HCT116 (cell line): ENCODE data around the gene PHKA2. TPM values are rescaled to one million over a fixed set of nuclear protein-coding genes. Genes with fewer than 3 reads are reported as not detected.

Source experiments
- ATAC-seq: fragments of 200-7000 bp; cut with Tn5 transposase; 2 replicates; pipeline ENCODE4 v1.9.1; 2020; ENCODE audit warnings: mild to moderate bottlenecking, moderate library complexity
- BruUV-seq: library from RNA; stranded (reverse); fragments of 400-500 nt; replicated peaks from 2 replicates; lab custom pipeline; 2021; lab: Mats Ljungman, UMichigan
- CTCF ChIA-PET: fragments of 300-600 bp; sonication (Branson Sonifier 250); formaldehyde crosslinking; loops from one replicate; lab custom pipeline; 2021; ENCODE audit warnings: antibody characterized with exemption; lab: Charles Lee
- POLR2A ChIA-PET: fragments of 300-600, 350-600 bp; sonication (Branson Sonifier 250); formaldehyde crosslinking; loops from one replicate; lab custom pipeline; 2021; ENCODE audit warnings: antibody characterized with exemption; lab: Charles Lee
- RAD21 ChIA-PET, 2 experiments: fragments of 300-600 bp; sonication (Branson Sonifier 250); formaldehyde crosslinking; loops; one replicate each; lab custom pipeline; 2023; ENCODE audit warnings: low total read pairs in 2 of 2; ENCODE audit not compliant: uncharacterized antibody in 2 of 2, unreplicated experiment in 2 of 2, low non-redundant PET in 1 of 2; lab: Charles Lee
- DNase-seq: peaks from one replicate; pipeline ENCODE4 v3.0.0-alpha.2; 2010; ENCODE audit warnings: low read depth, low spot score
- H2AFZ ChIP-seq: fragments of 200-600 bp; shearing (Covaris generic), sonication (generic); 2 replicates; pipeline ENCODE4 v1.6.1; 2017; ENCODE audit warnings: low read depth, mixed run types, mixed read lengths, antibody characterized with exemption, low read length; ENCODE audit not compliant: poor library complexity, severe bottlenecking
- H3K27ac ChIP-seq: 2 replicates; pipeline ENCODE4 v1.5.1; 2012; ENCODE audit warnings: low read depth, low read length
- H3K27me3 ChIP-seq: fragments of 200-600 bp; sonication (generic); 2 replicates; pipeline ENCODE4 v1.6.1; 2016; ENCODE audit warnings: mixed run types, low read length, mixed read lengths; ENCODE audit not compliant: insufficient read depth
- H3K36me3 ChIP-seq, 2 experiments: fragments of 200-500 bp in 1 of 2; fragments of 200-600 bp in 1 of 2; sonication (Bioruptor generic) in 1 of 2; sonication (generic) in 1 of 2; 2 replicates each; pipeline versions ENCODE4 v1.5.1 to v1.6.1; 2014 to 2016; ENCODE audit warnings: low read length in 2 of 2, inconsistent platforms in 1 of 2, mixed read lengths in 1 of 2, mixed run types in 1 of 2; ENCODE audit not compliant: insufficient read depth in 2 of 2, control insufficient read depth in 1 of 2
- H3K4me1 ChIP-seq, 2 experiments: fragments of 200-600 bp in 1 of 2; sonication (generic) in 1 of 2; 2 replicates each; pipeline versions ENCODE4 v1.5.1 to v1.6.1; 2012 to 2017; ENCODE audit warnings: low read length in 2 of 2, inconsistent platforms in 1 of 2, mild to moderate bottlenecking in 1 of 2, mixed read lengths in 1 of 2, mixed run types in 1 of 2, moderate library complexity in 1 of 2; ENCODE audit not compliant: insufficient read depth in 2 of 2, control insufficient read depth in 1 of 2
- H3K4me2 ChIP-seq: fragments of 200-600 bp; sonication (generic); 2 replicates; pipeline ENCODE4 v1.6.1; 2017; ENCODE audit warnings: mixed run types, low read length, mixed read lengths
- H3K4me3 ChIP-seq, 2 experiments: fragments of 200-600 bp in 1 of 2; sonication (generic) in 1 of 2; replicated peaks in 1 of 2; 2 replicates each; pipeline ENCODE4 v1.5.1; 2011 to 2016; ENCODE audit warnings: low read length in 2 of 2, control low read depth in 1 of 2, low read depth in 1 of 2, mild to moderate bottlenecking in 1 of 2, mixed read lengths in 1 of 2, mixed run types in 1 of 2
- H3K79me2 ChIP-seq: fragments of 200-600 bp; sonication (generic); 2 replicates; pipeline ENCODE4 v1.6.1; 2017; ENCODE audit warnings: mild to moderate bottlenecking, mixed run types, low read length, moderate library complexity, mixed read lengths; ENCODE audit not compliant: insufficient read depth
- H3K9ac ChIP-seq: fragments of 200-600 bp; sonication (generic); 2 replicates; pipeline ENCODE4 v1.6.1; 2016; ENCODE audit warnings: low read length, mixed read lengths
- H3K9me2 ChIP-seq: fragments of 200-600 bp; sonication (generic), shearing (Covaris generic); 2 replicates; pipeline ENCODE4 v1.6.1; 2017; ENCODE audit warnings: mixed run types, mild to moderate bottlenecking, moderate library complexity; ENCODE audit not compliant: insufficient read depth
- H3K9me3 ChIP-seq, 2 experiments: fragments of 200-500 bp in 1 of 2; fragments of 200-600 bp in 1 of 2; sonication (Bioruptor generic) in 1 of 2; sonication (generic) in 1 of 2; 2 replicates each; pipeline ENCODE4 v1.6.1; 2014 to 2017; ENCODE audit warnings: low read length in 2 of 2, mixed read lengths in 2 of 2, inconsistent platforms in 1 of 2, low read depth in 1 of 2, mild to moderate bottlenecking in 1 of 2, mixed run types in 1 of 2, moderate library complexity in 1 of 2; ENCODE audit not compliant: control insufficient read depth in 1 of 2, insufficient read depth in 1 of 2
- H4K20me1 ChIP-seq: fragments of 200-600 bp; sonication (generic), shearing (Covaris generic); 2 replicates; pipeline ENCODE4 v1.6.1; 2017; ENCODE audit warnings: mixed run types, mild to moderate bottlenecking, moderate library complexity; ENCODE audit not compliant: insufficient read depth
- CBX3 ChIP-seq: IDR thresholded peaks from 2 replicates; pipeline ENCODE4 v1.6.1; 2012; ENCODE audit warnings: low read depth
- CEBPB ChIP-seq: IDR thresholded peaks from 2 replicates; pipeline ENCODE4 v1.6.1; 2012; ENCODE audit warnings: low read depth
- EGR1 ChIP-seq: IDR thresholded peaks from 2 replicates; pipeline ENCODE4 v1.6.1; 2012; ENCODE audit warnings: low read depth
- EZH2 ChIP-seq: fragments of 200-600 bp; sonication (generic); IDR thresholded peaks from 2 replicates; pipeline ENCODE4 v1.6.1; 2017; ENCODE audit warnings: antibody characterized with exemption, mixed run types
- EZH2phosphoT487 ChIP-seq: fragments of 200-600 bp; IDR thresholded peaks from 2 replicates; pipeline ENCODE4 v1.6.1; 2018; ENCODE audit warnings: antibody characterized with exemption, borderline replicate concordance
- JUND ChIP-seq: IDR thresholded peaks from 2 replicates; pipeline ENCODE4 v1.6.1; 2012
- POLR2A ChIP-seq: IDR thresholded peaks from 2 replicates; pipeline ENCODE4 v1.7.0; 2011; ENCODE audit warnings: borderline replicate concordance; ENCODE audit not compliant: insufficient read depth, insufficient read length; ENCODE audit errors: extremely low read depth
- SIN3A ChIP-seq: IDR thresholded peaks from 2 replicates; pipeline ENCODE4 v1.6.1; 2012; ENCODE audit warnings: low read depth
- SP1 ChIP-seq: IDR thresholded peaks from 2 replicates; pipeline ENCODE4 v1.6.1; 2012; ENCODE audit warnings: low read depth
- SRF ChIP-seq: IDR thresholded peaks from 2 replicates; pipeline ENCODE4 v1.6.1; 2012; ENCODE audit warnings: low read depth
- TCF7L2 ChIP-seq: IDR thresholded peaks from 2 replicates; pipeline ENCODE4 v1.7.0; 2011; ENCODE audit warnings: borderline replicate concordance, inconsistent platforms; ENCODE audit not compliant: insufficient read depth, insufficient read length; ENCODE audit errors: extremely low read depth
- YY1 ChIP-seq: IDR thresholded peaks from 2 replicates; pipeline ENCODE4 v1.6.1; 2011; ENCODE audit warnings: low read length, low read depth, moderate library complexity, mild to moderate bottlenecking; ENCODE audit not compliant: insufficient replicate concordance; ENCODE audit errors: extremely low read depth
- ZFX ChIP-seq: fragments of 450-650 bp; IDR thresholded peaks from 2 replicates; pipeline ENCODE4 v1.6.1; 2017
- ZNF274 ChIP-seq: fragments of 200-500 bp; sonication (Bioruptor generic); IDR thresholded peaks from 2 replicates; pipeline ENCODE4 v1.6.1; 2014; ENCODE audit warnings: mild to moderate bottlenecking, low read depth, low read length, inconsistent platforms
- intact Hi-C: fragments of 100-400 bp; cut with micrococcal nuclease; formaldehyde crosslinking; loops from 2 replicates; pipeline ENCODE4 v1.10.0; 2022
- total RNA-seq: library from RNA; stranded (reverse); gene quantifications from one replicate; pipeline ENCODE4 v1.2.1, GENCODE V29; 2021; ENCODE audit not compliant: unreplicated experiment
- TF ChIP-seq, protein P1 (sequence below), 3 experiments: fragments of 200-600 bp in 1 of 3; sonication (generic) in 1 of 3; IDR thresholded peaks in 2 of 3; conservative IDR thresholded peaks in 1 of 3; 2 replicates each; pipeline ENCODE4 v1.5.1; 2012 to 2017; ENCODE audit warnings: low read depth in 2 of 3, low read length in 2 of 3, antibody characterized with exemption in 1 of 3, borderline replicate concordance in 1 of 3, control low read depth in 1 of 3, mild to moderate bottlenecking in 1 of 3, mixed read lengths in 1 of 3, mixed run types in 1 of 3, moderate library complexity in 1 of 3; ENCODE audit not compliant: insufficient read depth in 1 of 3
- TF ChIP-seq, protein P2 (sequence below): IDR thresholded peaks from 2 replicates; pipeline ENCODE4 v1.6.1; 2012
- TF ChIP-seq, protein P3 (sequence below): IDR thresholded peaks from 2 replicates; pipeline ENCODE4 v1.6.1; 2011; ENCODE audit warnings: mild to moderate bottlenecking, low read length, moderate library complexity; ENCODE audit not compliant: insufficient replicate concordance; ENCODE audit errors: extremely low read depth
- TF ChIP-seq, protein P4 (sequence below): IDR thresholded peaks from 2 replicates; pipeline ENCODE4 v1.6.1; 2012; ENCODE audit warnings: low read depth
- TF ChIP-seq, protein P5 (sequence below): IDR thresholded peaks from 2 replicates; pipeline ENCODE4 v1.6.1; 2012

The PHKA2 gene
- total RNA-seq, 1 experiment from 2014 or later: 23.8 TPM

DNA sequence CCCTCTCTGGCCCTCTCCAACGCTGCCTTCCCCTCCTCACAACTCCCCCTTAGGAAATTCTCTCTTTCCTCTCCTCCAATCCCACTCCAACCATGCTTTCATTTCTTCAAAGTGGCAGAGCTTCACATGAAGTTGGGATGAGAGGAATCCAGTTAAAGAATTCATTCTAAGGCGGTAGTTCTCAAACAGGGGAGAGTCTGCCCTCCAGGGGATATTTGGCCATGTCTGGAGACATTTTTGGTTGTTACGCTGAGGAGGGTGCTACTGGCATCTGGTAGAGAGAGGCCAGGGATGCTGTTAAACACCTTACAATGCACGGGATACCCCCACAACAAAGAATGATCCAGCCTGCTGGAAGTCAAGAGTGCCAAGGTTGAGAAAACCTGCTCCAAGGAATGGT, 40.5 kb upstream of the PHKA2 start:
- no peak overlapping the region for H3K4me2 ChIP-seq
- no peak for DNase-seq
- H3K9me2 ChIP-seq: no peaks in the 10 kb centered on the region
- H3K9ac ChIP-seq: no peak overlapping the region
- H3K36me3 ChIP-seq: no peaks in the 10 kb centered on the region
- H2AFZ ChIP-seq: no peak overlapping the region
- no peaks in the 10 kb centered on the region for H3K79me2 ChIP-seq
- no peak for TF ChIP-seq SIN3A
- TF ChIP-seq TCF7L2: no peak
- TF ChIP-seq POLR2A: no peak
- no peak for TF ChIP-seq EZH2
- TF ChIP-seq EZH2phosphoT487: no peak
- TF ChIP-seq, protein P1, sequence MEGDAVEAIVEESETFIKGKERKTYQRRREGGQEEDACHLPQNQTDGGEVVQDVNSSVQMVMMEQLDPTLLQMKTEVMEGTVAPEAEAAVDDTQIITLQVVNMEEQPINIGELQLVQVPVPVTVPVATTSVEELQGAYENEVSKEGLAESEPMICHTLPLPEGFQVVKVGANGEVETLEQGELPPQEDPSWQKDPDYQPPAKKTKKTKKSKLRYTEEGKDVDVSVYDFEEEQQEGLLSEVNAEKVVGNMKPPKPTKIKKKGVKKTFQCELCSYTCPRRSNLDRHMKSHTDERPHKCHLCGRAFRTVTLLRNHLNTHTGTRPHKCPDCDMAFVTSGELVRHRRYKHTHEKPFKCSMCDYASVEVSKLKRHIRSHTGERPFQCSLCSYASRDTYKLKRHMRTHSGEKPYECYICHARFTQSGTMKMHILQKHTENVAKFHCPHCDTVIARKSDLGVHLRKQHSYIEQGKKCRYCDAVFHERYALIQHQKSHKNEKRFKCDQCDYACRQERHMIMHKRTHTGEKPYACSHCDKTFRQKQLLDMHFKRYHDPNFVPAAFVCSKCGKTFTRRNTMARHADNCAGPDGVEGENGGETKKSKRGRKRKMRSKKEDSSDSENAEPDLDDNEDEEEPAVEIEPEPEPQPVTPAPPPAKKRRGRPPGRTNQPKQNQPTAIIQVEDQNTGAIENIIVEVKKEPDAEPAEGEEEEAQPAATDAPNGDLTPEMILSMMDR (IDR thresholded peaks at IDR 0.05 in 2 of 3, conservative IDR thresholded peaks at IDR 0.05 in 1 of 3; ENCODE audit: borderline replicate concordance in 1 of 3, insufficient read depth in 1 of 3, low read depth in 2 of 3, low read length in 2 of 3): no peak
- TF ChIP-seq CEBPB: no peak
- TF ChIP-seq, protein P2, sequence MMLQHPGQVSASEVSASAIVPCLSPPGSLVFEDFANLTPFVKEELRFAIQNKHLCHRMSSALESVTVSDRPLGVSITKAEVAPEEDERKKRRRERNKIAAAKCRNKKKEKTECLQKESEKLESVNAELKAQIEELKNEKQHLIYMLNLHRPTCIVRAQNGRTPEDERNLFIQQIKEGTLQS: no peak
- TF ChIP-seq CBX3: no peak
- TF ChIP-seq SP1: no peak
- TF ChIP-seq, protein P3, sequence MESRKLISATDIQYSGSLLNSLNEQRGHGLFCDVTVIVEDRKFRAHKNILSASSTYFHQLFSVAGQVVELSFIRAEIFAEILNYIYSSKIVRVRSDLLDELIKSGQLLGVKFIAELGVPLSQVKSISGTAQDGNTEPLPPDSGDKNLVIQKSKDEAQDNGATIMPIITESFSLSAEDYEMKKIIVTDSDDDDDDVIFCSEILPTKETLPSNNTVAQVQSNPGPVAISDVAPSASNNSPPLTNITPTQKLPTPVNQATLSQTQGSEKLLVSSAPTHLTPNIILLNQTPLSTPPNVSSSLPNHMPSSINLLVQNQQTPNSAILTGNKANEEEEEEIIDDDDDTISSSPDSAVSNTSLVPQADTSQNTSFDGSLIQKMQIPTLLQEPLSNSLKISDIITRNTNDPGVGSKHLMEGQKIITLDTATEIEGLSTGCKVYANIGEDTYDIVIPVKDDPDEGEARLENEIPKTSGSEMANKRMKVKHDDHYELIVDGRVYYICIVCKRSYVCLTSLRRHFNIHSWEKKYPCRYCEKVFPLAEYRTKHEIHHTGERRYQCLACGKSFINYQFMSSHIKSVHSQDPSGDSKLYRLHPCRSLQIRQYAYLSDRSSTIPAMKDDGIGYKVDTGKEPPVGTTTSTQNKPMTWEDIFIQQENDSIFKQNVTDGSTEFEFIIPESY: no peak
- TF ChIP-seq SRF: no peak
- no peak for TF ChIP-seq ZNF274
- no peak for TF ChIP-seq EGR1
- TF ChIP-seq, protein P4, sequence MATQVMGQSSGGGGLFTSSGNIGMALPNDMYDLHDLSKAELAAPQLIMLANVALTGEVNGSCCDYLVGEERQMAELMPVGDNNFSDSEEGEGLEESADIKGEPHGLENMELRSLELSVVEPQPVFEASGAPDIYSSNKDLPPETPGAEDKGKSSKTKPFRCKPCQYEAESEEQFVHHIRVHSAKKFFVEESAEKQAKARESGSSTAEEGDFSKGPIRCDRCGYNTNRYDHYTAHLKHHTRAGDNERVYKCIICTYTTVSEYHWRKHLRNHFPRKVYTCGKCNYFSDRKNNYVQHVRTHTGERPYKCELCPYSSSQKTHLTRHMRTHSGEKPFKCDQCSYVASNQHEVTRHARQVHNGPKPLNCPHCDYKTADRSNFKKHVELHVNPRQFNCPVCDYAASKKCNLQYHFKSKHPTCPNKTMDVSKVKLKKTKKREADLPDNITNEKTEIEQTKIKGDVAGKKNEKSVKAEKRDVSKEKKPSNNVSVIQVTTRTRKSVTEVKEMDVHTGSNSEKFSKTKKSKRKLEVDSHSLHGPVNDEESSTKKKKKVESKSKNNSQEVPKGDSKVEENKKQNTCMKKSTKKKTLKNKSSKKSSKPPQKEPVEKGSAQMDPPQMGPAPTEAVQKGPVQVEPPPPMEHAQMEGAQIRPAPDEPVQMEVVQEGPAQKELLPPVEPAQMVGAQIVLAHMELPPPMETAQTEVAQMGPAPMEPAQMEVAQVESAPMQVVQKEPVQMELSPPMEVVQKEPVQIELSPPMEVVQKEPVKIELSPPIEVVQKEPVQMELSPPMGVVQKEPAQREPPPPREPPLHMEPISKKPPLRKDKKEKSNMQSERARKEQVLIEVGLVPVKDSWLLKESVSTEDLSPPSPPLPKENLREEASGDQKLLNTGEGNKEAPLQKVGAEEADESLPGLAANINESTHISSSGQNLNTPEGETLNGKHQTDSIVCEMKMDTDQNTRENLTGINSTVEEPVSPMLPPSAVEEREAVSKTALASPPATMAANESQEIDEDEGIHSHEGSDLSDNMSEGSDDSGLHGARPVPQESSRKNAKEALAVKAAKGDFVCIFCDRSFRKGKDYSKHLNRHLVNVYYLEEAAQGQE: no peak
- no peak for TF ChIP-seq JUND
- TF ChIP-seq ZFX: no peak
- TF ChIP-seq, protein P5, sequence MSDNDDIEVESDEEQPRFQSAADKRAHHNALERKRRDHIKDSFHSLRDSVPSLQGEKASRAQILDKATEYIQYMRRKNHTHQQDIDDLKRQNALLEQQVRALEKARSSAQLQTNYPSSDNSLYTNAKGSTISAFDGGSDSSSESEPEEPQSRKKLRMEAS: no peak
- no peak for TF ChIP-seq YY1
- TF ChIP-seq, all 23 proteins: peak for 0
- RAD21 ChIA-PET: no interaction called here
- no peaks in the 10 kb centered on the region for H3K9me3 ChIP-seq
- no peak overlapping the region for H3K4me3 ChIP-seq
- no peak overlapping the region for H3K27ac ChIP-seq
- intact Hi-C loops: no loop called here
- CTCF ChIA-PET: no interaction called here
- H3K4me1 ChIP-seq: no peaks in the 10 kb centered on the region
- BruUV-seq: no TSS peak
- no peaks in the 10 kb centered on the region for H4K20me1 ChIP-seq
- ATAC-seq: no peak
- H3K27me3 ChIP-seq: no peaks in the 10 kb centered on the region
- POLR2A ChIA-PET: no interaction called here
